ENCODE data around the gene KCNAB1. TPM values are rescaled to one million over a fixed set of nuclear protein-coding genes. Genes with fewer than 3 reads are reported as not detected.

Gene KCNAB1
- total RNA-seq, 1 donor from 2014 or later = 0.79 TPM

DNA sequence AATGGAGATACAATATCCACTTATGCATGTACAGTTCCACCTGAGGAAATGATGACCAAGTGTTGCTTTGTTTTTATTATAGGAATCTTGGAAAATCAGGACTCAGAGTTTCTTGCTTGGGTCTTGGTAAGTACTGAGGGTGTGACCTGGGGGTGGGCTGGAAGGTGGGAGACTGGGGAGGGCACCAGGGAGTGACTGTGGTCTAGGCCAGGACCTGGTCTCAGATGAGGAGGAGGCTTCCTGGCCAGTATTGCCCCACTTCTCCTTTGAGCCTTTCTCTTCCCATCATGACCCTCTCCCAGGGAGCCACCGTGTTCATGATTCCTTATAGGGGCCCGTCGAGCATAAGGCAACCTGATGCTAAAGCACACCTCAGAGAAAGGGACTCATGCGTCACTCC, 301.2 kb downstream of the KCNAB1 start:
- no peaks in the 10 kb centered on the region for H3K36me3 Mint-ChIP-seq (ENCODE audit: low read depth)
- peaks cover 15% of the 10 kb centered on the region for H3K4me1 Mint-ChIP-seq
- TF ChIP-seq, protein P1, sequence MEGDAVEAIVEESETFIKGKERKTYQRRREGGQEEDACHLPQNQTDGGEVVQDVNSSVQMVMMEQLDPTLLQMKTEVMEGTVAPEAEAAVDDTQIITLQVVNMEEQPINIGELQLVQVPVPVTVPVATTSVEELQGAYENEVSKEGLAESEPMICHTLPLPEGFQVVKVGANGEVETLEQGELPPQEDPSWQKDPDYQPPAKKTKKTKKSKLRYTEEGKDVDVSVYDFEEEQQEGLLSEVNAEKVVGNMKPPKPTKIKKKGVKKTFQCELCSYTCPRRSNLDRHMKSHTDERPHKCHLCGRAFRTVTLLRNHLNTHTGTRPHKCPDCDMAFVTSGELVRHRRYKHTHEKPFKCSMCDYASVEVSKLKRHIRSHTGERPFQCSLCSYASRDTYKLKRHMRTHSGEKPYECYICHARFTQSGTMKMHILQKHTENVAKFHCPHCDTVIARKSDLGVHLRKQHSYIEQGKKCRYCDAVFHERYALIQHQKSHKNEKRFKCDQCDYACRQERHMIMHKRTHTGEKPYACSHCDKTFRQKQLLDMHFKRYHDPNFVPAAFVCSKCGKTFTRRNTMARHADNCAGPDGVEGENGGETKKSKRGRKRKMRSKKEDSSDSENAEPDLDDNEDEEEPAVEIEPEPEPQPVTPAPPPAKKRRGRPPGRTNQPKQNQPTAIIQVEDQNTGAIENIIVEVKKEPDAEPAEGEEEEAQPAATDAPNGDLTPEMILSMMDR (conservative IDR thresholded peaks at IDR 0.05) = no peak
- no peaks in the 10 kb centered on the region for H3K27me3 Mint-ChIP-seq (ENCODE audit: low read depth)
- no peaks in the 10 kb centered on the region for H3K9me3 Mint-ChIP-seq
- H3K4me3 Mint-ChIP-seq = no peak overlapping the region
- H3K27ac Mint-ChIP-seq (ENCODE audit: unreplicated experiment) = no peak overlapping the region
- no peak for DNase-seq (ENCODE audit: low read depth, low spot score)

DNA sequence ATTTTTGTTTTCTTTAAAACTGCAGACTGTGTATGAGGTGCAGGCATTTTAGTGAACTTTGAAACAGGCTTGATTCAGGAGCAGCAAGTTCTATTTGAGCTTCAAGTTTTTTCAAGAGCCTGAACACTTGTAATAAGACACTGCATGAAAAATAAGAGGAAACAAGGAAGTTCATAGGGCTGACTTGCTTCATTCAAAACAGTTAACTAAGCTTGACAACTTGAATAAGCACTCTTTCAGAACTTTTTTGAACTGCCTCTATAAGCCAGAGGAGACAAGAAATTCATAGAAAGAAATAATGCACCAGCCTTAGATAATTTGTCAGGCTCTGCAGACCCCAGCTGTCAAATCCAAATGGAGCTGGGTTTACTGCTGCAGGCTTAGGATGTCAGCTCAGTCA, 304.4 kb downstream of the KCNAB1 start:
- H3K36me3 Mint-ChIP-seq (ENCODE audit: low read depth) = no peaks in the 10 kb centered on the region
- H3K27ac Mint-ChIP-seq (ENCODE audit: unreplicated experiment) = no peak overlapping the region
- H3K27me3 Mint-ChIP-seq (ENCODE audit: low read depth) = no peaks in the 10 kb centered on the region
- peaks cover 15% of the 10 kb centered on the region for H3K4me1 Mint-ChIP-seq
- DNase-seq (ENCODE audit: low read depth, low spot score) = no peak
- TF ChIP-seq, protein P1 (conservative IDR thresholded peaks at IDR 0.05) = no peak
- no peak overlapping the region for H3K4me3 Mint-ChIP-seq
- no peaks in the 10 kb centered on the region for H3K9me3 Mint-ChIP-seq

DNA sequence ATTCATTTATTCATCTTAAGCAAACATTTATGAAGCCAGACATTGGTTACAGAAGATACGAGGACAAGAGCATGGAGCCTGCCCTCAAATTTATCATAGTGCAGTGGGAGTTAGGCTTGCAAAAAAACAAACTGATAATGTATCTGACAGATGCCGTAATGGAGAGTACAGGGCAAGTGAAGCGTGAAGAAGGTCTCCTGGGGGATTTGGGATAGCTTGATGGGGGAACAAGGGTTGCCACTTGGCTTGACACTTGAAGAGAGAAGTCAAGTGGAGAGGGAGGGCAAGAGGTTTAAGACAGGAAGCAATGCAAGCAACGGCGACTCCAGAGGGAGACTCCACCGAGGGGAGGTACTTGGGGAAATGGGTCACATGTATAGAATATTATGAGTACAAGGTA, 305.3 kb downstream of the KCNAB1 start:
- Mint-ChIP-seq H3K4me3 (no peak overlapping the region), H3K27me3 (ENCODE audit: low read depth) (no peaks in the 10 kb centered on the region), H3K9me3 (no peaks in the 10 kb centered on the region), H3K36me3 (ENCODE audit: low read depth) (no peaks in the 10 kb centered on the region), H3K4me1 (peaks cover 15% of the 10 kb centered on the region), H3K27ac (ENCODE audit: unreplicated experiment) (no peak overlapping the region)
- no peak for DNase-seq (ENCODE audit: low read depth, low spot score)
- TF ChIP-seq, protein P1 (conservative IDR thresholded peaks at IDR 0.05) = no peak

DNA sequence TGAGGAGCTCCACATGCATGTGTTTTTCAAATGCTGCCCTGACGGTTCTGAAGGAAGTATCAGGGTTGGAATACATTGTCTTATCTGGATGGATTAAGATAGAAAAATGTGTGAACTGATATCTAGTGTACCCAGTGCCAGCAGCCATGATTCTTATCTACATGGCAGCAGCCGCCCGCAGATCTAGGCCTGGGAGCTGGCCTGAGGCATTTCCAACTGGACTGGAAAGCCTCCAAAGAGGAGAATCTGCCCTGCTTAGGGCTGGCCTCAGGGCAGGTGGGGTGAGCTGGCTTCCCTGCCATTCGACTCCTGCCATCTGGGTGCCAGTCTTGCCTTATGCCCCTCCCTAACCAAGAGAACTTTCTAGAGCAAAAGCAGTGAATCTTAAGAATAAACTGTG, 308.7 kb downstream of the KCNAB1 start:
- TF ChIP-seq, protein P1 (conservative IDR thresholded peaks at IDR 0.05) = no peak
- DNase-seq (ENCODE audit: low read depth, low spot score) = no peak
- no peaks in the 10 kb centered on the region for H3K9me3 Mint-ChIP-seq
- H3K4me1 Mint-ChIP-seq = peaks cover 15% of the 10 kb centered on the region
- no peaks in the 10 kb centered on the region for H3K27me3 Mint-ChIP-seq (ENCODE audit: low read depth)
- no peak overlapping the region for H3K4me3 Mint-ChIP-seq
- no peak overlapping the region for H3K27ac Mint-ChIP-seq (ENCODE audit: unreplicated experiment)
- no peaks in the 10 kb centered on the region for H3K36me3 Mint-ChIP-seq (ENCODE audit: low read depth)

DNA sequence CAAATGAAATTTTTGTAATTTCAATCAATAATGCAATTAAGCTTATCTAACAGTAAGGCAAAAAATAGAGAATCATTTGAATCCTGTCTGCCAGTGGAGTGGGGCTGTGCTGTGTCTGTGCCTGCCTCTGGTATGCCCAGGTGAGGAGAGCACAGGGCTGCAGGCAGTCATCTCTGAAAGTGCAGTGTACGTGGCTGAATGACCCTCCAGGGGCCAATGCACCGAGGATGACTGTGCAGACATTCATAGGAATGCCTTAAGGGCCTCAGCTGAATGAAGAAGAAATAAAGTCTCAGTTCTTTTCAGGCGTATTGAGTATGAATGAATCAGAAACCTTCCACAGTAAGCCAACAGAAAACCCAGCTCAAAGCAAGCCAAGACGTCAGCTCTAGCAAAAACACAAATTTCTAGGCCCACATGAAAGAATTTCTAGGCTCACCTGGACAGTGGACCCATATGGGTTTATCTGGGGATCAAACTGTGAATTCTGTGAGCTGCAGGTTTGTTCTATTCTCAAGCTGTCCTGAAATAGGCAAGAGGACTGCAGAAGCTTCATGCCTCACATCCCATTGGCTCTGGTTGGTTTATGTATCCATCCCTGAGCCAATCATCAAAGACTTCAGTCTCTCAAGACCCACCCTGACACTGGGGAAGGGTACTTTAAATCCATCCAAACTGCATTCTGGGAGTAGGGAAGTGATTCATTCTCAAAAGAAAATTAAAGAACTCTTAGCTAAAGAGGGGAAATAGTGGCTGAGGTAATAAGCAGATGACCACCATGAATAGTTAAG, 311.2 kb downstream of the KCNAB1 start:
- no peak for DNase-seq (ENCODE audit: low read depth, low spot score)
- TF ChIP-seq, protein P1 (conservative IDR thresholded peaks at IDR 0.05) = no peak
- no peaks in the 10 kb centered on the region for H3K4me1 Mint-ChIP-seq
- H3K36me3 Mint-ChIP-seq (ENCODE audit: low read depth) = no peaks in the 10 kb centered on the region
- peaks cover 2% of the 10 kb centered on the region for H3K9me3 Mint-ChIP-seq
- peak overlapping the region; percentile 6 for H3K27ac Mint-ChIP-seq (ENCODE audit: unreplicated experiment)
- peaks cover 11% of the 10 kb centered on the region for H3K27me3 Mint-ChIP-seq (ENCODE audit: low read depth)
- H3K4me3 Mint-ChIP-seq = no peak overlapping the region

Data from neural crest cell (in vitro differentiated cells).